Neuronal stem cell (in vitro differentiated cells): ENCODE measurements around the gene ZC3HAV1.
"Not testable (repeated sequence)": the region's sequence is repeated elsewhere in the genome, so short reads cannot be mapped to it uniquely, and the experiment has no call there.

ENCODE experiments used
- DNase-seq: peaks from one replicate; pipeline ENCODE4 v3.0.0-alpha.2; 2013; ENCODE audit warnings: low spot score
- H2AFZ ChIP-seq: one replicate; pipeline ENCODE4 v1.6.1; 2013; ENCODE audit warnings: mild to moderate bottlenecking, low read length, inconsistent platforms
- H2AK5ac ChIP-seq: 2 replicates; pipeline ENCODE4 v1.6.1; 2013; ENCODE audit warnings: low read depth, mild to moderate bottlenecking, inconsistent platforms, low read length, moderate library complexity, mixed read lengths
- H2BK120ac ChIP-seq: 2 replicates; pipeline ENCODE4 v1.6.1; 2013; ENCODE audit warnings: low read depth, mild to moderate bottlenecking, inconsistent platforms, low read length, moderate library complexity, mixed read lengths
- H2BK12ac ChIP-seq: one replicate; pipeline ENCODE4 v1.6.1; 2013; ENCODE audit warnings: low read length, inconsistent platforms
- H2BK15ac ChIP-seq: 2 replicates; pipeline ENCODE4 v1.6.1; 2013; ENCODE audit warnings: mild to moderate bottlenecking, low read length, inconsistent platforms, mixed read lengths
- H2BK5ac ChIP-seq: one replicate; pipeline ENCODE4 v1.6.1; 2013; ENCODE audit warnings: inconsistent platforms, mild to moderate bottlenecking, low read length, moderate library complexity
- H3K14ac ChIP-seq: one replicate; pipeline ENCODE4 v1.6.1; 2013; ENCODE audit warnings: low read length, inconsistent platforms
- H3K18ac ChIP-seq: 2 replicates; pipeline ENCODE4 v1.6.1; 2013; ENCODE audit warnings: low read length, inconsistent platforms
- H3K23ac ChIP-seq: 2 replicates; pipeline ENCODE4 v1.6.1; 2013; ENCODE audit warnings: low read depth, mild to moderate bottlenecking, mixed read lengths, low read length, inconsistent platforms; ENCODE audit not compliant: poor library complexity
- H3K27ac ChIP-seq: replicated peaks from 3 replicates; pipeline ENCODE4 v1.5.1; 2013; ENCODE audit warnings: low read length, inconsistent platforms
- H3K27me3 ChIP-seq, 3 experiments: 2 replicates each; pipeline ENCODE4 v1.6.1; 2013; ENCODE audit warnings: low read length in 3 of 3, mild to moderate bottlenecking in 2 of 3, inconsistent platforms in 1 of 3, low read depth in 1 of 3, mixed read lengths in 1 of 3, moderate library complexity in 1 of 3; ENCODE audit not compliant: control insufficient read depth in 3 of 3, insufficient read depth in 3 of 3
- H3K36me3 ChIP-seq, 2 donors: replicated peaks in 1 of 2; 2 replicates each; pipeline ENCODE4 v1.6.1; 2013; ENCODE audit warnings: low read length in 2 of 2; ENCODE audit not compliant: control insufficient read depth in 2 of 2, insufficient read depth in 2 of 2
- H3K4ac ChIP-seq: 2 replicates; pipeline ENCODE4 v1.6.1; 2013; ENCODE audit warnings: inconsistent platforms, mild to moderate bottlenecking, low read length, moderate library complexity
- H3K4me1 ChIP-seq, 2 donors: 1 replicate in 1 of 2; 2 replicates in 1 of 2; pipeline ENCODE4 v1.6.1; 2013; ENCODE audit warnings: low read length in 2 of 2, low read depth in 1 of 2; ENCODE audit not compliant: control insufficient read depth in 2 of 2, insufficient read depth in 1 of 2
- H3K4me2 ChIP-seq: one replicate; pipeline ENCODE4 v1.6.1; 2013; ENCODE audit warnings: mild to moderate bottlenecking, low read length, inconsistent platforms; ENCODE audit not compliant: insufficient read depth, poor library complexity, severe bottlenecking
- H3K4me3 ChIP-seq, 2 donors: 2 replicates each; pipeline ENCODE4 v1.5.1; 2013; ENCODE audit warnings: low read length in 2 of 2, mild to moderate bottlenecking in 2 of 2, inconsistent platforms in 1 of 2, moderate library complexity in 1 of 2
- H3K79me1 ChIP-seq: one replicate; pipeline ENCODE4 v1.6.1; 2013; ENCODE audit warnings: low read depth, mild to moderate bottlenecking, inconsistent platforms, low read length, moderate library complexity
- H3K9ac ChIP-seq: one replicate; pipeline ENCODE4 v1.6.1; 2013; ENCODE audit warnings: mild to moderate bottlenecking, low read depth, low read length, inconsistent platforms; ENCODE audit not compliant: poor library complexity
- H3K9me3 ChIP-seq, 2 donors: replicated peaks in 1 of 2; 2 replicates each; pipeline versions ENCODE3 to v1.6.1; 2013; ENCODE audit warnings: low read length in 2 of 2, mild to moderate bottlenecking in 2 of 2, inconsistent platforms in 1 of 2, low read depth in 1 of 2, mixed read lengths in 1 of 2, moderate library complexity in 1 of 2; ENCODE audit not compliant: control insufficient read depth in 2 of 2, insufficient read depth in 1 of 2
- H4K8ac ChIP-seq: one replicate; pipeline ENCODE4 v1.6.1; 2013; ENCODE audit warnings: low read depth, mild to moderate bottlenecking, inconsistent platforms, low read length, moderate library complexity
- H4K91ac ChIP-seq: one replicate; pipeline ENCODE4 v1.6.1; 2013; ENCODE audit warnings: low read length, low read depth, mild to moderate bottlenecking, inconsistent platforms; ENCODE audit not compliant: poor library complexity
- WGBS, 2 donors: extraction: QIAGEN DNeasy Blood & Tissue Kit; methylation state at CpG; one replicate each; pipeline ENCODE4 v1.1.7; 2013; ENCODE audit warnings: missing lambda C conversion rate in 2 of 2, mixed read lengths in 1 of 2; ENCODE audit not compliant: insufficient read length in 2 of 2, insufficient replicate concordance in 1 of 2; ENCODE audit errors: extremely low coverage in 2 of 2; 5-methylcytosine and 5-hydroxymethylcytosine counted together

The ZC3HAV1 gene

GRCh38 chr7:139127648-139128047 is 18.1 kb upstream of the ZC3HAV1 start:
- no peak overlapping the region for H4K91ac ChIP-seq
- H3K14ac ChIP-seq = no peak overlapping the region
- H3K9ac ChIP-seq = no peak overlapping the region
- no peak overlapping the region for H2AFZ ChIP-seq
- H4K8ac ChIP-seq = no peak overlapping the region
- H3K27ac ChIP-seq = no peak overlapping the region
- H2BK12ac ChIP-seq = no peak overlapping the region
- H2AK5ac ChIP-seq = no peak overlapping the region
- DNase-seq = no peak
- peaks cover 0 to 16% (median 0%) of the 10 kb centered on the region in 3 experiments for H3K27me3 ChIP-seq
- no peak overlapping the region for H3K4ac ChIP-seq
- no peak overlapping the region for H3K18ac ChIP-seq
- H3K4me1 ChIP-seq = no peaks in the 10 kb centered on the region
- no CpG with 5 or more reads among the region's 4 CpGs for WGBS, 2 donors
- H2BK15ac ChIP-seq = no peak overlapping the region
- no peak overlapping the region for H3K4me3 ChIP-seq
- H3K36me3 ChIP-seq = no peaks in the 10 kb centered on the region
- H3K9me3 ChIP-seq = peaks cover 0 to 2% of the 10 kb centered on the region in 2 donors
- no peak overlapping the region for H2BK5ac ChIP-seq
- no peak overlapping the region for H3K4me2 ChIP-seq
- H2BK120ac ChIP-seq = no peak overlapping the region
- no peak overlapping the region for H3K23ac ChIP-seq
- H3K79me1 ChIP-seq = no peaks in the 10 kb centered on the region

- H3K4me3 ChIP-seq = no peak overlapping the region
- H2BK15ac ChIP-seq = no peak overlapping the region
- no peak overlapping the region for H3K4me2 ChIP-seq
- no peak overlapping the region for H2BK5ac ChIP-seq
- H3K23ac ChIP-seq = no peak overlapping the region
- H3K9ac ChIP-seq = no peak overlapping the region
- WGBS, 2 donors = no CpG with 5 or more reads among the region's 7 CpGs
- no peak overlapping the region for H3K14ac ChIP-seq
- no peak overlapping the region for H4K91ac ChIP-seq
- H3K27me3 ChIP-seq = peaks cover 0 to 15% (median 0%) of the 10 kb centered on the region in 3 experiments
- no peak overlapping the region for H3K4ac ChIP-seq
- H2AFZ ChIP-seq = no peak overlapping the region
- no peaks in the 10 kb centered on the region for H3K36me3 ChIP-seq
- H3K18ac ChIP-seq = no peak overlapping the region
- H2AK5ac ChIP-seq = no peak overlapping the region
- no peak overlapping the region for H2BK12ac ChIP-seq
- H4K8ac ChIP-seq = no peak overlapping the region
- no peak for DNase-seq
- H3K9me3 ChIP-seq = peaks cover 0 to 2% of the 10 kb centered on the region in 2 donors
- no peaks in the 10 kb centered on the region for H3K4me1 ChIP-seq
- H3K79me1 ChIP-seq = no peaks in the 10 kb centered on the region
- no peak overlapping the region for H3K27ac ChIP-seq
- no peak overlapping the region for H2BK120ac ChIP-seq
Observed at GRCh38 chr7:139125657-139126056, 16.1 kb upstream of the ZC3HAV1 start.

GRCh38 chr7:139124995-139125394 is 15.5 kb upstream of the ZC3HAV1 start:
- not testable (repeated sequence) for H3K36me3 ChIP-seq, H3K79me1 ChIP-seq, H4K91ac ChIP-seq, H3K4ac ChIP-seq, H3K4me1 ChIP-seq, H2AFZ ChIP-seq, H2BK12ac ChIP-seq, H3K4me3 ChIP-seq, H3K23ac ChIP-seq, H2BK120ac ChIP-seq, H2BK15ac ChIP-seq, H3K9ac ChIP-seq, H3K9me3 ChIP-seq, H3K4me2 ChIP-seq, H2AK5ac ChIP-seq, DNase-seq, H3K14ac ChIP-seq, H3K18ac ChIP-seq, H3K27ac ChIP-seq, H4K8ac ChIP-seq, H2BK5ac ChIP-seq
- WGBS, 2 donors = no CpG with 5 or more reads among the region's 3 CpGs
- H3K27me3 ChIP-seq = peaks cover 0 to 15% (median 0%) of the 10 kb centered on the region in 3 experiments

GRCh38 chr7:139124084-139124914 is 14.8 kb upstream of the ZC3HAV1 start:
- Histone ChIP-seq H3K23ac (no peak overlapping the region), H2AFZ (no peak overlapping the region), H3K4ac (no peak overlapping the region), H4K8ac (no peak overlapping the region), H3K79me1 (no peaks in the 10 kb centered on the region), H2BK15ac (no peak overlapping the region), H3K36me3 (no peaks in the 10 kb centered on the region), H3K9me3 (peaks cover 0 to 2% of the 10 kb centered on the region in 2 donors), H3K4me2 (no peak overlapping the region), H3K27me3 (peaks cover 0 to 15% (median 0%) of the 10 kb centered on the region in 3 experiments), H3K4me3 (no peak overlapping the region), H2BK5ac (no peak overlapping the region), H3K4me1 (no peaks in the 10 kb centered on the region), H3K9ac (no peak overlapping the region), H2AK5ac (no peak overlapping the region), H3K14ac (no peak overlapping the region), H2BK12ac (no peak overlapping the region), H2BK120ac (no peak overlapping the region), H3K18ac (no peak overlapping the region), H3K27ac (no peak overlapping the region), H4K91ac (no peak overlapping the region)
- no peak for DNase-seq
- WGBS, 2 donors = no CpG with 5 or more reads among the region's 4 CpGs
